Stimulated activated CD4-positive, alpha-beta T cell treated with anti-CD3 and anti-CD28 coated beads, TNF-alpha, amount 100 ng/mL, for 1 hour (primary cell): ENCODE measurements around the gene RSAD2.
A peak's percentile ranks its signal among the peaks of the same experiment; 100 is the strongest.

Experiments
- DNase-seq, 3 donors: peaks; one replicate each; pipeline ENCODE4 v3.0.0-alpha.2; 2020; ENCODE audit warnings: low read depth in 3 of 3, low spot score in 1 of 3

The RSAD2 gene

GRCh38 chr2:6864231-6864754 lies 13.3 kb upstream of the RSAD2 start:
- DNase-seq: no peak

DNA sequence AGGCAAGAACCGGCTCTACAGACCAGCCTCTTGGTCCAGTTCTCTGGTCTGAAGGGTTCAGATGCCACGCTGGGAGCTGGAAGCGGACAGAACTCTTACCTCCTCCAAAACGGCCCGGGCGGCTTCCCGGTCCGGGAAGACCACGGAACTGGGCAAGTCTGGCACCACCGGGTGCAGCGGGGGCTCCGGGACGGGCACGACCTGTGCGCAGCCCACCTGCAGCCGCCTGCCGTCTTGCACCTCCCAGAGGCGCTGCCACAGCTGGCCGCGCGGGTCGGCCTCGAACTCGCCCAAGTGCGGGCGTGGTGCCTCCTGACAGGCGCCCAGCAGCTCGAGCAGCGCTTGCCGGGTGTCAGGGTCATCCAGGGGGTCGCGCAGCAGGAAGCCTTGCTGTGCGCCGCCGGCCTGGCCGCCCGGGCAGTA lies 12.6 kb upstream of the RSAD2 start:
- DNase-seq: peak in 1 of 3 donors; percentile 9

DNA sequence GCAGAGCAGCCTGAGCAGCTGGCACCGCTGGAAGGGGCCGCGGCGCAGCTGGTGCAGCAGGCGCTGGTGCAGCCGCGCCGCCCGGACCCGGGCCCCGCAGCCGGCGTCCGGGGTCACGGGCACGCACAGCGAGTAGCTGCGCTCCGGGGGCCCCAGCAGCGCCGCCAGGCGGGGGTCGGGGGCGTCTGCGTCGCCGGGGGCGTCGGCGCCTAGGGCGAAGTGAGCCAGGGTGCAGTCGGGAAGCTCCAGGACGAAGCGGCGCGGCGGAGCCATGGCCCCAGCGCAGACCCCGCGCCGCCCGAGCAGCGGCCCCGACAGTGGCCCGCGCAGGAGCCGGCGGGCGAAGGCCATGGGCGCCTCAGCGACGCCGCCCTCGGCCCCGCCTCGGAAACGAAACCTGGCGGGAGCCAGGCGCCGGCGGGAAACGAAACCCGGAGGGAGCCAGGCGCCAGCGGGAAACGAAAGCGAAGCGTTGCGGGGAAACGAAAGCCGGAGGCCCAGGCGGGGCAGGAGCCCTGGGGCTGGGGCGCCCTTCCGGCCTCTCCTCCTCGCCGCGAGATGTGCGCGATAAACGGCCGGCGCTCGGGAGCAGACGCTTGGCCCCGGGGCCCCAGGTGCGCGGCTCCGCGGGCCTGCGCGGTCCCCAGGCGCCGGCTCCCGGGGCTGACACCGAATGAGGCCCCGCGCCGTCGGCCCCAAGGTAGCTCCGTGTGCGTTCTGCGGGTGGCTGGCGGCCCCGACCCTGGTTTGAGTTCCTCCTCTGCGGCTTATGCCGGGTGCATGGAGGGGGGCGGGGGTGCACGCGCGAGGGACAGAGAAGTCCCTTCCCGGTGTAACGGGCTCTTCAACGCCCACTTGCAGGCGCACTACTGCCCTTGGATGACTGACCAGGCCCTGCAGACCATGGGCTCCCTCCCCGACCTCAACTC lies 12.0 kb upstream of the RSAD2 start, which contains the start of gene CMPK2:
Gene CMPK2 (minus strand): TSS at position 562 of the 929 bp plus-strand sequence. CDS start 211 bp downstream, at position 351.
- peak; percentile 31 to 58 (median 58) for DNase-seq

DNA sequence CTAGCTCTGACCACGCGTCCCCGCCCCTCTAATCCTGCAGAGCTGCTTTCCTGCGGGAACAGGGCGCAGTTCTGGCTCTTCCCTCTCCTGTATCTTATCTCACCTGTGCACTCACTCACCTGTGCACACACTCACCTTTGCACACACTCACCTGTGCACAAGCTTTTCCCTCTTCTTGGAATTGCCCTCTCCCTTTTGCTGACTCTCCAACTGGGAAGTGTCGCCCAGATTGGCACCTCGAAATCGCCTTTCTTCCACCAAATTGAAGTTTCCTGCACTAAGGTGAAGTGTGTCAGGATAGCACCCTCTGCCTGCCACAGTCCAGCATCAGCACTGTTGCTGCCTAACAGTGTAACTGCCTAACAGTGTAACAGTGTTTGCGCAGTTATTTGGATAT lies 11.3 kb upstream of the RSAD2 start:
- DNase-seq: no peak

DNA sequence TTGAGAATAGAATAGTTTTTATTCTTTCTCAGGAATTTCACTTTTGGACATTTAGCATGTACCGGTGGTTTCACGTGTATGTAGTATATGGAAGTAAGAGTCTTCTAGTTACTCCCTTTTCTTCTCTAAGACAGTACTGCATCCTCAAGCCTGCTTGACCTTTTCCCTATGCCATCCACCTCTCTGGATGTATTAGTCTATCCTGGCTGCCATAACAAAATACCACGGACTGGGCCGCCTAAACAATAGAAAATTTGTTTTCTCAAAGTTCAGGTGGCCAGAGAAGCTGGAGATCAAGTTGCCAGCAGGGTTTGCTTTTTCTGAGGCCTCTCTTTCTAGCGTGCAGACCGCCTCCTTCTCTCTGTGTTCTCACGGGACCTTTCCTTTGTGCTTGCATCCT lies 10.6 kb upstream of the RSAD2 start:
- no peak for DNase-seq

GRCh38 chr2:6872394-6872793 lies 5.2 kb upstream of the RSAD2 start:
- no peak for DNase-seq

DNA sequence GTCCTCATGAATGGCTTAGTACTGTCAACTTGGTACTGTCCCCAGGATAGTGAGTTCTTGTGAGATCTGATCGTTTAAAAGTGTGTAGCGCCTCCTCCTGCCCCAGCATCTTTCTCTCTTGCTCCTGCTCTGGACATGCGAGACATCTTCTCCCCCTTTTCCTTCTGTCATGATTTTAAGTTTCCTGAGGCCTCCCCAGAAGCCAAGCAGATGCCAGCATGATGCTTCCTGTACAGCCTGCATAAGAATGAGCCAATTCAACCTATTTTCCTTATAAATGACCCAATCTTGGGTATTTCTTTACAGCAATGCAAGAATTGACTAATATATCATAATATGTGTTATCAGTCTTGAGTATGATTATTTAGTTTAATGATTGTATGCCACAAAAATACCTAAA lies 3.5 kb upstream of the RSAD2 start:
- no peak for DNase-seq

- DNase-seq: no peak
These were observed 1.3 kb upstream of the RSAD2 start for GRCh38 chr2:6876309-6876708.

- no peak for DNase-seq
These were observed 972 bp downstream of the RSAD2 start for GRCh38 chr2:6878549-6878948.

DNA sequence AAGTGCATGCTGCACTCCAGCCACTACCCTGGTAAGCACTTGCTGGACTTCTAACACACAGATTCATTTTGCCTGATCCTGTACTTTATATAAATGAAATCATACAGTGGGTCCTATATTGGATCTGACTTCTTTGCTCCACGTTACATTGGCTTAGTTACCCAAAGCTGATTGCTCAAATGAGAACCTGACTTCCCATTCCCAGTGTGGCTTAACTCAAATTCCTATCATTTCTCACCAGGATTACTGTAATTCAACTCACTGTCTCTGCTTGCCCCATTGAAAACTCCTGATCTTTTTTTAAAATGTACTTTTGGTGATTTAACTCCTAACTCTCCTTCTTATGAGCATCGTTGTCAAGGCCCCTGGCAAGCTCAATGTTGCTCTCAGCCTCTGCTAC lies 1.4 kb downstream of the RSAD2 start:
- DNase-seq: no peak

- no peak for DNase-seq
These were observed 2.7 kb downstream of the RSAD2 start for GRCh38 chr2:6880200-6880733.

DNA sequence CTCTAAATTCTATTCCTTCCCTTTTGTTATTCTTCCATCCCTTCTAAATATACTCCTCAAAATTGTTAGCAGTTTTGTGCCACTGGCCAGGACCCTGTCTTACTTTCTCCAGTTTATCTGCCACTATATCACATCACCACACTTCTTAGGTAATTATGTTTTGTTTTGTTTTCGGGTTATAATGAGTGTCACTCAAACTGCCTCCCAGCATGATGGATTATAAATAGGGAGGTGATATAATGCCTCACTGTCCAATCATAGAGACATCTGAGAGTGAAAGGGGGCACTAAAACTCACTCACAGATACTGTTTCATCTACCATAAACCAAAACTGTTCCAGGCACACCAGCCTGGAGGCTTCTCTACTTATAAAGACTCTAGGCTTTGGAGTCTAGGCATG lies 3.5 kb downstream of the RSAD2 start:
- DNase-seq: no peak

DNA sequence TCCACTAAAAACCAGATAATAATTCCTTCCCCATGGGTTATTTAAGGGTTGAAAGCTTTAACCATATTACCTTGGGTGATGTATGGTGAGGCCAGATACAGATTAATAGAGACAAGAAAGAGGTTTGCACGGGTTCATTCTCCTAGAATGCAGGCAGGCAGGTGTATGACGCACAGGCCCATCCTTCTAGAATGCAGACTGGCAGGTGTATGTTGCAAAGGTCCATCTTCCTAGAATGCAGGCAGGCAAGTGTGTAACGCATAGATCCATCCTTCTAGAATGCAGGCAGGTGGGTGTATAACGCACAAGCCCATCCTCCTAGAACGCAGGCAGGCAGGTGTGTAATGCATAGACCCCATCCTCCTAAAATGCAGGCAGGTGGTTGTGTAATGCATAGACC lies 3.9 kb downstream of the RSAD2 start:
- DNase-seq: no peak

GRCh38 chr2:6883448-6884122 lies 6.0 kb downstream of the RSAD2 start:
- DNase-seq: no peak

GRCh38 chr2:6885551-6885950 lies 8.0 kb downstream of the RSAD2 start:
- DNase-seq: no peak

DNA sequence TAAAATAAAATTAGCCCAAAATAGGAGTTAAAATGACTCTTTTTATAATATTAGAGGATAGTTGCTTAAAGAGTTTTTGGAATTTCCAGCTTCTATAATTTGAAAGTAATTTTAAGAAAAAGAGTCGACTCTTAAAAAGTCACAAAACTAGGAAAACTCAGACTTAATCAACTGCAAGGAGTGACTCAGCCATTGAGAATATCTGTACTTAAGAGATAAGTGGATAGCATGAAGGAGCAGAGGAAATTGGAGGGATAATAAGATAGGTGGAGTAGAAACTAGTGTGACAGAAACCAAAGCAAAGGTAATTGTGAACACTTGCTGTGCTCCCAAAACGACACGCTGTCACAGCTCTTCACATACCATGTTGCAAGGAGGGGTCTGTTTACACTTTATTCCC lies 8.4 kb downstream of the RSAD2 start:
- DNase-seq: no peak

DNA sequence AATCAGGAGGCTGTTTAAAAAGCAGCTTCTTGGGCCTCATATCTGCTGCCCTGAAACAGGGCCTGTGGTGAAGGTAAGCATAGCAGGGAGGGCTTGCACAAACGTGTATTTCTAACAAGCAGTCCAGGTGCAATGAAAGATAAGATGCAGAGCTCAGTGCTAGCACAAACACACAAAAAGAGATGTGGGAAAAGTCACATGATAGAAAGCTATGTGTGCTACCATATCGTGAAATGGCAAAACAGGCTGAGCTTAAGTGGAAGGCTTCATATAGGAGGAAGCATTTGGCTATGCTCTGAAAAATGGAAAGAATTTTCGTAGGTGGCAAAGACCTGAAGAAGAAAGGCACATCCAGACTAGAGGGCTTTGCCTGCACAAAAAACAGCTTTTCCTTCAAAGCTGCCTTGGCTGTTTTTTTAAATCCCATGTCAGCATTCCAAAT lies 10.2 kb downstream of the RSAD2 start:
- DNase-seq: no peak

DNA sequence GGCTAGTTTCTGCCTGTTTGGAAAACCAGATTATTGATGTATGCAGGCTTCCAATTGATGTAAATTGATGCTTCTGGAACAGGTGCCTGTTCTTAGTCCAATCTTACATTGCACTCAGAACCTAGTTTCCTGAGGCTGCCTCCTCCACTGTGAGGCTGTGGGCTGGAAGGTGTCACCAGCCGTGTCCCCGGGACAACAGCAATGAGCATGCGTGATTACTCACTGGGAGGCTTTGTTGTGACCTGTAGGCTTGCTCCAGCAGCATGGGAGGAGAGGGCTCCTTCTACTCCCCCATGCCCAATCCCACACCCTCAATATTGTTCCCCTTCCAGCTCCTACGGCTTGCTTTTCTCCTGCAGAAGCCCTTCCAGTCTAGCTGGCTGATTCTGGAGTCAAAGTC lies 11.1 kb downstream of the RSAD2 start:
- DNase-seq: no peak

DNA sequence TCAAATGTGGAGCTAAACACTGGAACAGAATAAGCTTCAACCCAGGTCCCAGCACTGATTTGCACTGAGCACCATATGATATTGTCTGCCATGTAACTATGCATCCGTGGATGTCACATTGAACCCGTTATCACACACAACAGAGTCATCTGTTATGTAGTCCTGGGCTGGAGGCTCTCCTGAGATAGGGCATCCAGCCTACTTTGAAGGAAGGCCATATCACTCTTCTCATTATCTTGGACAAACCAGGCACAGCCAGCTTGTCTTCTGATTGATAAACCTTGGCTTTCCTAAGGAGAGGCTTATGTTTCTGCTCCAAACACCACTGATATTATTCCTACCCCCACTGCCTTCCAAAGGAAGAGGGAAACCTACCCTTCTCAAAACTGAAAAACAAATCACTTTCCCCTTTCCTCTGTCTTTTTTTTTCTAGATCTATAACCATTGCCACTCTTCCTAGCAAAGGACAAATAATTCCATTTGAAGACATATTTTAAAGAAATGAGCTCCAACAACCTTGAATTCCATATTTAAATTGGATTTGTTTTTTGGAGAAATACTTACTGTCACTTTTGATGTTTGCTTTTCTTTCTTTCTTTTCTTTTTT lies 16.4 kb downstream of the RSAD2 start:
- no peak for DNase-seq

DNA sequence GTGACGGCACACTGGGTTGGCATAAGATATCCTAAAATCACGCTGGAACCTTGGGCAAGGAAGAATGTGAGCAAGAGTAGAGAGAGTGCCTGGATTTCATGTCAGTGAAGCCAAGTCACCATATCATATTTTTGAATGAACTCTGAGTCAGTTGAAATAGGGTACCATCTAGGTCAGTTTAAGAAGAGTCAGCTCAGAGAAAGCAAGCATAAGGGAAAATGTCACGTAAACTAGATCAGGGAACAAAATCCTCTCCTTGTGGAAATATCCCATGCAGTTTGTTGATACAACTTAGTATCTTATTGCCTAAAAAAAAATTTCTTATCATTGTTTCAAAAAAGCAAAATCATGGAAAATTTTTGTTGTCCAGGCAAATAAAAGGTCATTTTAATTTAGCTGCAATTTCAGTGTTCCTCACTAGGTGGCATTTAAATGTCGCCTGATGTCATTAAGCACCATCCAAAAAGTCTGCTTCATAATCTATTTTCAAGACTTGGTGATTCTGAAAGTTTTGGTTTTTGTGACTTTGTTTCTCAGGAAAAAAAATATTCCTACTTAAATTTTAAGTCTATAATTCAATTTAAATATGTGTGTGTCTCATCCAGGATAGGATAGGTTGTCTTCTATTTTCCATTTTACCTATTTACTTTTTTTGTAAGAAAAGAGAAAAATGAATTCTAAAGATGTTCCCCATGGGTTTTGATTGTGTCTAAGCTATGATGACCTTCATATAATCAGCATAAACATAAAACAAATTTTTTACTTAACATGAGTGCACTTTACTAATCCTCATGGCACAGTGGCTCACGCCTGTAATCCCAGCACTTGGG lies 19.6 kb downstream of the RSAD2 start:
- no peak for DNase-seq
